Measurements from ENCODE around the gene FBXL3. TPM values are rescaled to one million over a fixed set of nuclear protein-coding genes. Genes with fewer than 3 reads are reported as not detected.
"Not testable (repeated sequence)": the region's sequence is repeated elsewhere in the genome, so short reads cannot be mapped to it uniquely, and the experiment has no call there.

The FBXL3 gene
- total RNA-seq, 1 experiment from 2014 or later: 37.7 TPM

- DNase-seq (ENCODE audit: low spot score): peak; percentile 40
Measured at GRCh38 chr13:77028202-77028601, 1.2 kb upstream of the FBXL3 start.

DNA sequence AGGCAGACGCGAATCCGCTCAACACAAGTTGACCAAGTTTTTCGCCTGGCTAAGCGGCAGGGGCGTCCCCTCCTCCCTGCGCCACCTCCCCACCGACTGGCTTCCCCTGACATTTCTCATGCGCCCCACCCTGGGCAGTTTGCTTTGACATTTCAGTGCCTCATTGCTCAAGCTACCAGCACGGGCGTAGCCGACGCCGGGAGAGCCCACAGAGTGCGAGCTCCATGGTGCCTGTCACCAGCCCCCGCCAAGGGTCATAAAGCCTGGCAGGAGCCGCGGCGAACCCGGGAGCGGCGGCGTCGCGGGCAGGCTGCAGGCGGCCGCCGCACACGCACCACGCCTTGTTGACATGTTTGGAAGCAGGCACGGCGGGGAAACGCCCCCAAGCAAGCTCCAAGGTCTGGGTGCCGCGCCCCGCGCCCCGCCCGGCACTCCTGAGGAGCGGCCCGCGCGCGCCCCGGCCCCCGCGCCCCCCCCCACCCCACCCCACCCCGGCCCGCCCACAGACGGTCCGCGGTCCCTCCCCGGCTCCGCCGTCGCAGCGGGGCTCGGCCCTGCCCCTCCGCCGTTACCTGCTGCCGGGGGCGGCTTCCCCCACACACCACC lies 601 bp downstream of the FBXL3 start:
- peak; percentile 54 for DNase-seq (ENCODE audit: low spot score)

GRCh38 chr13:77022341-77022740 lies 4.6 kb downstream of the FBXL3 start:
- no peak for DNase-seq (ENCODE audit: low spot score)

- DNase-seq (ENCODE audit: low spot score): no peak
Measured at GRCh38 chr13:77019756-77020155, 7.2 kb downstream of the FBXL3 start.

DNA sequence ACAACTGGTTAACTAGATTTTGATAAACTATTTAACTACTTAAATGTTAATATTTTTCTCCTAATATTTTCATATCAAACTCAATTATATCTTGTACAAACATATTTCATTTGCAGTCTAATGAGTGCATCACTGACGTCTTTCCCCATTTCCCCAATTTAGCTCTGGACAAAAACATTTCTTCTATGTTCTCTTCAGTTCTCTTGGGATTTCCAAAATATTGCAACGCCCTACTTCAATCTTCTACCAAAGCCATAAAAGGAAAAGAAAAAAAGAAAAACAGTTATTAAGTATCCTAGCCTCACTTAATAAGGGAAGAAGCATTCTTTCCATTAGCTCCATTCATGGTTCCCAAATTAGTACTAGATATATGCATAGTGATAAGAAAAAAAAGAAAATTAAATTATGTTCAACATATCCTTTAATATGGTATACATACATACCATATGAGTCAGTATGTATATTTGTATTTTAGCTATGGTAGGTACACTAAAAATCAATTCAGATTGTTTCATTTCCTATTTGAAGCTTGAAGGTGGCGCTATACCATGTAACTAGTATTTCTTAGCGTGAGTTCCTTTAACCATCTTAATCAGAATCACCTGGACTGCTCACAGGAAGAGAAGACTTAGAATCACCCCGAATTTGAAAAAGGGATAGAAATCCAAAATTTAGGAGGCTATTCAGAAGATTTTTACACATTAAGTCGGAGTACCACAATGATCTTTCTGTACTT lies 9.9 kb downstream of the FBXL3 start:
- no peak for DNase-seq (ENCODE audit: low spot score)

GRCh38 chr13:77016251-77016812 lies 10.6 kb downstream of the FBXL3 start:
- no peak for DNase-seq (ENCODE audit: low spot score)

DNA sequence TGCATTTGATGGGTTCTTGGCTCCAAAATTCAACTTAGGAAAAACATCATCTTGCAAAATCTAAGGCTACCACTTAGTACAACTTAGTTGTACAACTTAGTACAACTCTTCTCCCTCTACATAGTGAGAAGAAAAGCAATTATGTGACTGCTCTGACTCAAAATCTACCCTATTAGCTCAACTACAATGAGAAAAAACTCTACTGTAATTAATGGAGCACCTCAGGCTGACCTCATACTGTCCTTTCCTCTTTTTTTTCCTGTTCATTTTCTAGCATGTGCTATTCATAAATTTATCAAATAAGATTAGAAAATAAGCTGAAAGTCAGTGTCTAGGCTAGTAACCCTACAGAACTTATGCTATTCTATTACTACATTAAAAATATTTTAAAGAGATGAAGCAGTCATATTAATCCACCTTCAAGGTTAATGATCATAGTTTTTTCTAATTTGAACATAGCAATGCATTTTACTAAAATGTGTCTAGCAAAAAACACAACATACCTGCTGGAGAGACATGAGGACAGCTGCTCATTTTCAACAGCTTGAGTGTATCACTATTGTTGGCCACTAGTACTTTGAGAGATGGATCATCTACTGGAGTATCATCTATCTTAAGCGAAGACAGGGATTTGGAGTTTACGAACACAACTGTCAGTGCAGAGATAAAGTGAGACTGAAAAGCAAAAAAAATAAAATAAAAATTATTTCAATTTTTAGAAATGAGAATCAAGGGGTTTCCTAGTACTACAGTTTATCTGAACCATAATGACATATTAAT lies 11.9 kb downstream of the FBXL3 start:
- DNase-seq (ENCODE audit: low spot score): no peak

DNA sequence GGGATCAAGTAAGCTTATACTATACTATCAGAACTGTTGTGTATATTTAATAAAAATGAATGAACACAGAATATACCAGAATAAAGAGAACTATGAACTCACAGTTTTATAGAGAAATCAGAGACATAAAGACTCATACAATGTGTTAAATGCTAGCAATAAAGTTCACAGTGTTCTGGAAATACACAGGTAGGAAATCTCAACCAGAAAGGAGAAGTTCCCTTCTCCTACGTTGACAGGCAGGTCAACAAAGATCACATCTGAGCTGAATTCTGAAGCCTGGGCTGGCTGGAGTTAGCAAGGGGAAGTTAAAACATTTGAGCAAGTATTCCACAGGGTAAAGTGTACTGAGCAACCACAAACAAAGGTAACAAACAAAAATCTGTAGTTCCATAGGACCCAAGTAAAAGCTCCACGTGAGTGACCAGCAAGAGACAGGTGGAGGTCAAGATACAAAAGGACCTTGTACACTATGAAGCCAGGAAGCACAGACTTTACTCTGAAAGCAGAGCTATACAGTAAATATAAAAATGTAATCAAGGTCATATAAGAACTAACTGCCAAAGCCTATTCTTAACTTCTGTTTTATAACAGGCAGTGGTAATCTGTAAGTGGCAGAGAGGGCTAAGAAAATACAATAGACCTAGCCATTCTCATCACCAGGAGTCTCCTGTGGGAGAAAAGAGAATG lies 13.0 kb downstream of the FBXL3 start:
- DNase-seq (ENCODE audit: low spot score): no peak

DNA sequence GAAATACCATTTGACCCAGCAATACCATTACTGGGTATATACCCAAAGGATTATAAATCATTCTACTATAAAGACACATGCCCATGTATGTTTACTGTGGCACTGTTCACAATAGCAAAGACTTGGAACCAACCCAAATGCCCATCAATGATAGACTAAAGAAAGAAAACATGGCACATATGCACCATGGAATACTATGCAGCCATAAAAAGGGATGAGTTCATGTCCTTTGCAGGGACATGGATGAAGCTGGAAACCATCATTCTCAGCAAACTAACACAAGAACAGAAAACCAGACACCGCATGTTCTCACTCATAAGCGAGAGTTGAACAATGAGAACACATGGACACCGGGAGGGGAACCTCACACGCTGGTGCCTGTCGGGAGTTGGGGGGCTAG lies 17.2 kb downstream of the FBXL3 start:
- not testable (repeated sequence) for DNase-seq (ENCODE audit: low spot score)

- no peak for DNase-seq (ENCODE audit: low spot score)
Measured at GRCh38 chr13:77009011-77009410, 17.9 kb downstream of the FBXL3 start.

DNA sequence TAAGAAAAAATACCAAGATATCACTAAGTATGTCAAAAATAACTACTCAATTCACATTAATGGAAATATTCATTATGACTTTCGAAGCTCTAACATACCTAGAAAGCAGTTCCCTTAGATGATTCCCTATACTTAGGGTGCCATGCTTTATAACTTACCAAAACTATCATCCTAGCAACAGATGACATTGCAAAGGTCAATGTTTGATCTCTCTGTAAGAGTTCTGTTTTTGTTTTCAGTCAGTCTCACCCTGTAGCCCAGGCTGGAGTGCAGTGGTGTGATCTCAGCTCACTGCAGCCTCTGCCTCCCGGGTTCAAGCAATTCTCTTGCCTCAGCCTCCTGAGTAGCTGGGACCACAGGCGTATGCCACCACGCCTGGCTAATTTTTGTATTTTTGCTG lies 18.6 kb downstream of the FBXL3 start:
- DNase-seq (ENCODE audit: low spot score): not testable (repeated sequence)

DNA sequence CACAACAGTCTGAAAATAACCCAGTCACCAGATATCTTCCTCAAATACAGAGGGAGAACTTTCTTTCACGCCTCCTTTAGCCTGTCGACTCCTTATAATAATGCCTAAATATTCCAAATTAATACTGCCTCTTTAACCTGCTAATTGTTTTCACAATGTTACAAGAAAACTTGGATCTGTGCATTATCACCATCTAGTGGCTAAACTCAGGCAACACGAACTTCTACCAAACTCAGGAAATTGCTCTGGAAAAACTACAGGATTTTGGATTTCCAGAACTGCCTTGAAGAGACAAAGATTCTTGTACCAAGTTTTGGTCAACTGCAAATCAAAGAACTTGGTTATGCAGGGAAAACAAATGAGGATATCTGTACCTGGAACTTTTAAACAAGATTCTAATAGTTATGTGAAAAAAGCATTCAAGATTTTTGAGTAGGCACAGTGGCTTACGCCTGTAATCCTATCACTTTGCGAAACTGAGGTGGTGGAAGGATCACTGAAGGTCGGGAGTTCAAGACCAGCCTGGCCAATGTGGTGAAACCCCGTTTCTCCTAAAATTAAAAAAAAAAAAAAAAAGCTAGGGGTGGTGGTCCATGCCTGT lies 24.3 kb downstream of the FBXL3 start:
- DNase-seq (ENCODE audit: low spot score): peak; percentile 11

- DNase-seq (ENCODE audit: low spot score): no peak
Measured at GRCh38 chr13:77001963-77002587, 24.9 kb downstream of the FBXL3 start.

DNA sequence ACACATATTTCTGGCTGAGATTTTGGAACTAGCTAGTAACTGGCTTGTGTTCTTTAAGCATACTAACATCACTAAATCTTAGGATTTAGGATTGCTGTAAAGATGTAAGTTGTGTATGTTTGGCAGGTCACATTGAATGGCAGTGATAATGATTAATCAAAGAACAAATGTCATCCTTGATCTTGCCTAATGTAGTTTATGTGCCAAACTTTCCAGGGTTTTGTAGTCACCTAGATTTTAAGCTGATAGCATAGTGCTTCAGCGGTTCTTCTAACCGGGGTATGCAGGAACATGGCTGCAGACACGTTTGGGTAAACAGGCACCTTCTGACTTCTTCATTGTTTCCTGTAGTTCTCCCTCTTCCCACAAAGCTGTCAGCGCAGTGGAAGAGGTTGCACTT lies 25.4 kb downstream of the FBXL3 start:
- DNase-seq (ENCODE audit: low spot score): no peak

DNA sequence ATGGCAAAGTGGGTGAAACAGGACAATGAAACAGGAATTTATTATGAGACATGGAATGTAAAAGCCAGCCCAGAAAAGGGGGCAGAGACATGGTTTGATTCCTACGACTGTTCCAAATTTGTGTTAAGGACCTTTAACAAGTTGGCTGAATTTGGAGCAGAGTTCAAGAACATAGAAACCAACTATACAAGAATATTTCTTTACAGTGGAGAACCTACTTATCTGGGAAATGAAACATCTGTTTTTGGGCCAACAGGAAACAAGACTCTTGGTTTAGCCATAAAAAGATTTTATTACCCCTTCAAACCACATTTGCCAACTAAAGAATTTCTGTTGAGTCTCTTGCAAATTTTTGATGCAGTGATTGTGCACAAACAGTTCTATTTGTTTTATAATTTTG lies 26.5 kb downstream of the FBXL3 start:
- DNase-seq (ENCODE audit: low spot score): no peak

DNA sequence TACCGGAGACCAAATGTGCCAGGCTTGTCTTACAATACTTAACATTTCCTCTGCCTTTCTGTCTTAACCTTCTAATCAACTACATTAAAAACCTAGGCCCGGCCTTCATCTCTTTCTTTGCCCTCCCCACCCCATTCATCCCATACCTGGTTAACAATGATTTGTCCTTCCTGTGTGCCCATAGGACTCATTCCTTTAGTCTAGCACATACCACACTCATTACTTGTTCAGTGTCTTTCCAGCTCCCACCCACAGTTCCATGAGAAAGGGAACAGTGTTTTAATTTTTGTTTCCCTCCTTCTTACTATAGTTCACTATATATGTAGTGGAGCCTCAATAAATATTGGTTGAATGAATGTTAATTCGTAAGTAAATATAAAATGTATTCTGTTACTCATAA lies 32.7 kb downstream of the FBXL3 start:
- no peak for DNase-seq (ENCODE audit: low spot score)

DNA sequence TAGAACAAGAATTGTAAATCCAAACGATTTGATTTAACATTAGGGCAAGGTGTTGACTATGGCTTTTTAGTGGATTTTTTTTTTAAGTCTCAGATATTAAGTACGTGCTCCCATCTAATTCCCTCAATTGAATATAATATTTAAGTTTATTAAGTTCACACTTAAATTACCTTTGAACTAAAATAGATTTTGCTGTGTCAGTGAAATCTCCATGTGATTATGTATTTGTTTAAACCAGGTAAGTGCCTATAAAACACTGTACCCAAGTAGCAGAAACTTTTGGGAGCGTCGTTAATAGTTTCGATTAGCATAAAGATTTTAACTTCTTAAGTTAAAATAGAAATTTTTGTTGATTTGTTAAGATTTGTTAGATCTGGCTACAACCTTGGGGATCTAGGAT lies 33.5 kb downstream of the FBXL3 start:
- no peak for DNase-seq (ENCODE audit: low spot score)

- DNase-seq (ENCODE audit: low spot score): no peak
Measured at GRCh38 chr13:76993021-76993420, 33.9 kb downstream of the FBXL3 start.

GRCh38 chr13:76992548-76993001 lies 34.4 kb downstream of the FBXL3 start:
- peak; percentile 35 for DNase-seq (ENCODE audit: low spot score)

DNA sequence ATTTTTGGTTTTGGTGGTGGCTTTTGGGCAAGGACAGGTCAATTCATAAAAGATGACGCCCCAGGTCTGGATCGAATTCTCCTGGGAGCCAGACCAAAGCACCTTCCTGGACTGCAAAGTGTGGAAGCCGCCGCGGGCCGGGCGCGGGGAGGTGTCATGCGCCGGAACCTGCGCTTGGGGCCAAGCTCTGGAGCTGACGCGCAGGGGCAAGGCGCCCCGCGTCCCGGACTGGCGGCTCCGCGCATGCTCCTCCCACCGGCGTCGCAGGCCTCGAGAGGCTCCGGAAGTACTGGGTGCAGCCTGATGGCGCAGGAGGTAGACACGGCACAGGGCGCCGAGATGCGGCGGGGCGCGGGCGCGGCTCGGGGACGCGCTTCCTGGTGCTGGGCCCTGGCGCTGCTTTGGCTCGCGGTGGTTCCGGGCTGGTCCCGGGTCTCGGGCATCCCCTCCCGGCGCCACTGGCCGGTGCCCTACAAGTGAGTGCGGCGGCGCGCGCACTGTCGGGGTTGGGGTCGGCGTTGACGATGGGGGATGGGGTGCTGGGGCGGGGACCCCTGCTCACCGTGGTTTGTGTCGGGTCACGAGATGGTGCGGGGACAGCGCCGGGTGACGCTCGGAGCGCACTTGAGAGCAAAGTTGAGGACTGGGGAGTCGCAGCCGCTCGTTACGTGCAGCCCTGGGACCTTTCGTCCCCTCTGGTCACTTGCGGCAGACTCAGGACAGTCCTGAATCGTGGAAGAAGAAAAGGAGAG lies 35.0 kb downstream of the FBXL3 start, which contains the start of gene CLN5:
TSS of gene CLN5 (plus strand) at position 286 of the 752 bp plus-strand sequence. CDS start at position 304, 18 bp downstream.
- peak; percentile 81 for DNase-seq (ENCODE audit: low spot score)
